ENCODE measurements around the gene ZNF562.
A peak's percentile ranks its signal among the peaks of the same experiment; 100 is the strongest.

Gene ZNF562

GRCh38 chr19:9627856-9628255 lies 47.0 kb downstream of the ZNF562 start:
- Mint-ChIP-seq H3K4me1 (peaks cover 8% of the 10 kb centered on the region), H3K4me3 (no peak overlapping the region), H3K27ac (no peak overlapping the region), H3K36me3 (ENCODE audit: low read depth) (peaks cover 16% of the 10 kb centered on the region), H3K9me3 (no peaks in the 10 kb centered on the region), H3K27me3 (ENCODE audit: low read depth) (no peaks in the 10 kb centered on the region)
- TF ChIP-seq, protein P1, sequence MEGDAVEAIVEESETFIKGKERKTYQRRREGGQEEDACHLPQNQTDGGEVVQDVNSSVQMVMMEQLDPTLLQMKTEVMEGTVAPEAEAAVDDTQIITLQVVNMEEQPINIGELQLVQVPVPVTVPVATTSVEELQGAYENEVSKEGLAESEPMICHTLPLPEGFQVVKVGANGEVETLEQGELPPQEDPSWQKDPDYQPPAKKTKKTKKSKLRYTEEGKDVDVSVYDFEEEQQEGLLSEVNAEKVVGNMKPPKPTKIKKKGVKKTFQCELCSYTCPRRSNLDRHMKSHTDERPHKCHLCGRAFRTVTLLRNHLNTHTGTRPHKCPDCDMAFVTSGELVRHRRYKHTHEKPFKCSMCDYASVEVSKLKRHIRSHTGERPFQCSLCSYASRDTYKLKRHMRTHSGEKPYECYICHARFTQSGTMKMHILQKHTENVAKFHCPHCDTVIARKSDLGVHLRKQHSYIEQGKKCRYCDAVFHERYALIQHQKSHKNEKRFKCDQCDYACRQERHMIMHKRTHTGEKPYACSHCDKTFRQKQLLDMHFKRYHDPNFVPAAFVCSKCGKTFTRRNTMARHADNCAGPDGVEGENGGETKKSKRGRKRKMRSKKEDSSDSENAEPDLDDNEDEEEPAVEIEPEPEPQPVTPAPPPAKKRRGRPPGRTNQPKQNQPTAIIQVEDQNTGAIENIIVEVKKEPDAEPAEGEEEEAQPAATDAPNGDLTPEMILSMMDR (IDR thresholded peaks at IDR 0.05; ENCODE audit: unreplicated experiment in 3 of 3), result no peak

DNA sequence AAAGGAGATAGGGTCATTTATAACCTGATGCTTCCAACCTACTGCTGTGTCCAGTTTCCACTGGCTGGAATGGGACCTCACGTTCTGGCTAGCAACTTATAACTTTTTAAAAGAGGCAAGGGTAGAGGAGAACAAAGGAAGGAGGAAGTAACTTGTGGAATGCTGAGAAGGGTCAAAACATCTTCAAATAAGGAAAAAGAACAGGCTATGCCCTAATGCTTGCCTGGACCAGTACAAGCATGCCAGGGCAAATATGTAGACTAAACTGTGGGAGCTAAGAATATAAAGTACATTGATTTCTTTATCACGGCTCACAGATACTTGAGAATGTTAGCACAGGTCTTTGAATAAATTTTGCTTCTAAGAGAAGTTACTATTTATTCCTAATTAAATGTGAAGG lies 52.4 kb downstream of the ZNF562 start:
- TF ChIP-seq, protein P1 (IDR thresholded peaks at IDR 0.05; ENCODE audit: unreplicated experiment in 3 of 3), result no peak
- Mint-ChIP-seq H3K9me3 (peaks cover under 1% of the 10 kb centered on the region), H3K27me3 (ENCODE audit: low read depth) (no peaks in the 10 kb centered on the region), H3K4me3 (peak overlapping the region; percentile 64 to 86 (median 79)), H3K27ac (peak overlapping the region; percentile 98 to 100 (median 100)), H3K4me1 (peaks cover 24% of the 10 kb centered on the region), H3K36me3 (ENCODE audit: low read depth) (peaks cover 29% of the 10 kb centered on the region)

GRCh38 chr19:9621156-9622037 lies 53.5 kb downstream of the ZNF562 start, which contains the start of gene ZNF561:
Gene ZNF561, minus strand, starts transcription at chr19:9621232. Its CDS starts 1,776 bp downstream, at chr19:9619456.
- TF ChIP-seq, protein P1 (IDR thresholded peaks at IDR 0.05; ENCODE audit: unreplicated experiment in 3 of 3), result no peak
- Mint-ChIP-seq H3K4me1 (peaks cover 24% of the 10 kb centered on the region), H3K4me3 (peak within 1 kb of the TSS; percentile 97 to 99 (median 98)), H3K27me3 (ENCODE audit: low read depth) (no peaks in the 10 kb centered on the region), H3K9me3 (peaks cover 5% of the 10 kb centered on the region), H3K27ac (peak within 1 kb of the TSS; percentile 100), H3K36me3 (ENCODE audit: low read depth) (peaks cover 40% of the 10 kb centered on the region)

DNA sequence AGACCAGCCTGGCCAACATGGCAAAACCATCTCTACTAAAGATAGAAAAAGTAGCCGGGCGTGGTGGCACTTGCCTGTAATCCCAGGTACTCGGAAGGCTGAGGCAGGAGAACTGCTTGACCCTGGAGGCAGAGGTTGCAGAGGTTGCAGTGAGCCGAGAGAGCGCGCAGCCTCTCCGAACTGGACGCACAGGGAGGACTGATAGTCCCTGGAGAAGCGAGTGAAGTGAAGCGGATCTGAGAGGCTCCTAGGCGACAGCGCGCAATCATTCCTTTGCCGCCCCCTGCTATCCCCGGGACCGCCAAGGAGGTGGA lies 54.1 kb downstream of the ZNF562 start:
- H3K4me3 Mint-ChIP-seq, result peak overlapping the region; percentile 97 to 99 (median 98)
- TF ChIP-seq, protein P1 (IDR thresholded peaks at IDR 0.05; ENCODE audit: unreplicated experiment in 3 of 3), result no peak
- H3K36me3 Mint-ChIP-seq (ENCODE audit: low read depth), result peaks cover 43% of the 10 kb centered on the region

DNA sequence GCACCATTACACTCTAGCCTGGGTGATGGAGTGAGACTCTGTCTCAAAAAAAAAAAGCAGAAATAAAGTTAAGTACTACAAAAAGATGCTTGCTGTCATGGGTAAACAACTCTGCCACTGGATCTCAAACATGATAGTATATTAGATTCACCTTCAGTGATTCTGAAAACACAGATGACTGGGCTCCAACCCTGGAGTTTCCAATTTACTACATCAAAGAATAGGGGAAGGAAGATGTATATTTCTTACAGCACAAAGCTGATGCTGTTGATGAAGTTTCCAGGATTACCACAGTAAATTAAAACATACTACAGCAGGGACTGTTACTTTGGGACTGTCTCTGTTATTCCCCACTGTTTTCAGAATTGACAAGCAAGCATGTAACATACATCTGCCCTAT lies 59.1 kb downstream of the ZNF562 start:
- TF ChIP-seq, protein P1 (IDR thresholded peaks at IDR 0.05; ENCODE audit: unreplicated experiment in 3 of 3), result no peak
- Mint-ChIP-seq H3K9me3 (peaks cover 38% of the 10 kb centered on the region), H3K36me3 (ENCODE audit: low read depth) (peaks cover 91% of the 10 kb centered on the region), H3K4me1 (peaks cover 4% of the 10 kb centered on the region), H3K4me3 (no peak overlapping the region), H3K27me3 (ENCODE audit: low read depth) (no peaks in the 10 kb centered on the region), H3K27ac (no peak overlapping the region)

More for the DNA sequence above, 54.1 kb downstream of the ZNF562 start:
- Mint-ChIP-seq H3K27ac (peak overlapping the region; percentile 100), H3K9me3 (peaks cover 6% of the 10 kb centered on the region), H3K4me1 (peaks cover 22% of the 10 kb centered on the region), H3K27me3 (ENCODE audit: low read depth) (no peaks in the 10 kb centered on the region)

Measured in nephron (organoid).